ENCODE measurements around the gene NMT1. TPM values are rescaled to one million over a fixed set of nuclear protein-coding genes. Genes with fewer than 3 reads are reported as not detected.
A peak's percentile ranks its signal among the peaks of the same experiment; 100 is the strongest.

Gene NMT1
- total RNA-seq, 1 donor from 2014 or later, result 97.9 TPM

- H3K9me3 Mint-ChIP-seq (ENCODE audit: unreplicated experiment), result no peaks in the 10 kb centered on the region
- no peak overlapping the region for H3K27ac Mint-ChIP-seq (ENCODE audit: unreplicated experiment)
- H3K27me3 Mint-ChIP-seq (ENCODE audit: unreplicated experiment), result no peaks in the 10 kb centered on the region
- DNase-seq (ENCODE audit: extremely low spot score, unreplicated experiment), result no peak
- no peaks in the 10 kb centered on the region for H3K36me3 Mint-ChIP-seq (ENCODE audit: unreplicated experiment)
- peaks cover 31% of the 10 kb centered on the region for H3K4me1 Mint-ChIP-seq (ENCODE audit: unreplicated experiment)
- H3K4me3 Mint-ChIP-seq (ENCODE audit: unreplicated experiment), result no peak overlapping the region
- peak; percentile 28 for TF ChIP-seq CTCF (IDR thresholded peaks at IDR 0.05)
Measured at GRCh38 chr17:45016823-45017222, 44.3 kb upstream of the NMT1 start.

GRCh38 chr17:45018514-45018847 lies 42.6 kb upstream of the NMT1 start:
- Mint-ChIP-seq H3K27me3 (ENCODE audit: unreplicated experiment) (no peaks in the 10 kb centered on the region), H3K4me3 (ENCODE audit: unreplicated experiment) (peak overlapping the region; percentile 77), H3K4me1 (ENCODE audit: unreplicated experiment) (peaks cover 28% of the 10 kb centered on the region), H3K9me3 (ENCODE audit: unreplicated experiment) (no peaks in the 10 kb centered on the region), H3K27ac (ENCODE audit: unreplicated experiment) (peak overlapping the region; percentile 73), H3K36me3 (ENCODE audit: unreplicated experiment) (no peaks in the 10 kb centered on the region)
- no peak for TF ChIP-seq CTCF (IDR thresholded peaks at IDR 0.05)
- no peak for DNase-seq (ENCODE audit: extremely low spot score, unreplicated experiment)

GRCh38 chr17:45018848-45019711 lies 42.0 kb upstream of the NMT1 start:
- peak; percentile 86 for DNase-seq (ENCODE audit: extremely low spot score, unreplicated experiment)
- peak; percentile 64 for TF ChIP-seq CTCF (IDR thresholded peaks at IDR 0.05)
- no peaks in the 10 kb centered on the region for H3K27me3 Mint-ChIP-seq (ENCODE audit: unreplicated experiment)
- peak overlapping the region; percentile 73 for H3K27ac Mint-ChIP-seq (ENCODE audit: unreplicated experiment)
- no peaks in the 10 kb centered on the region for H3K9me3 Mint-ChIP-seq (ENCODE audit: unreplicated experiment)
- H3K4me3 Mint-ChIP-seq (ENCODE audit: unreplicated experiment), result peak overlapping the region; percentile 77
- peaks cover 28% of the 10 kb centered on the region for H3K4me1 Mint-ChIP-seq (ENCODE audit: unreplicated experiment)
- peaks cover 2% of the 10 kb centered on the region for H3K36me3 Mint-ChIP-seq (ENCODE audit: unreplicated experiment)

- no peak overlapping the region for H3K27ac Mint-ChIP-seq (ENCODE audit: unreplicated experiment)
- peaks cover 2% of the 10 kb centered on the region for H3K36me3 Mint-ChIP-seq (ENCODE audit: unreplicated experiment)
- no peaks in the 10 kb centered on the region for H3K9me3 Mint-ChIP-seq (ENCODE audit: unreplicated experiment)
- H3K4me3 Mint-ChIP-seq (ENCODE audit: unreplicated experiment), result peak overlapping the region; percentile 77
- H3K4me1 Mint-ChIP-seq (ENCODE audit: unreplicated experiment), result peaks cover 28% of the 10 kb centered on the region
- no peaks in the 10 kb centered on the region for H3K27me3 Mint-ChIP-seq (ENCODE audit: unreplicated experiment)
- no peak for DNase-seq (ENCODE audit: extremely low spot score, unreplicated experiment)
- no peak for TF ChIP-seq CTCF (IDR thresholded peaks at IDR 0.05)
Measured at GRCh38 chr17:45020354-45021138, 40.6 kb upstream of the NMT1 start.
